Measurements from ENCODE around the gene PTGER1.
"Not testable (repeated sequence)": the region's sequence is repeated elsewhere in the genome, so short reads cannot be mapped to it uniquely, and the experiment has no call there.

Gene PTGER1

DNA sequence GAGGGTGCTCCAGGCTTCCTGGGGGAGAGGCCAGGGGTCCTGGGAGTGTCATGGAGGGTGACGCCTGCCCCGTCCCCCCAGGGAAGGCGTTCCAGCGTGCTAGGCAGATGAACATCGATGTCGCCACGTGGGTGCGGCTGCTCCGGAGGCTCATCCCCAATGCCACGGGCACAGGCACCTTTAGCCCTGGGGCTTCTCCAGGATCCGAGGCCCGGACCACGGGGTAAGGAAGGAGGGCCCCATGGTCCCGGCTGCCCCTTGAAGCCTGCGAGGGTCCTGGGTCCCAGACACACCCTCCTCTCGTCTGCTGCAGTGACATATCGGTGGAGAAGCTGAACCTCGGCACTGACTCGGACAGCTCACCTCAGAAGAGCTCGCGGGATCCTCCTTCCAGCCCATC, 11.4 kb downstream of the PTGER1 start:
- H3K4me3 ChIP-seq: no peak overlapping the region
- H3K27ac ChIP-seq: no peak overlapping the region
- TF ChIP-seq, protein P1, sequence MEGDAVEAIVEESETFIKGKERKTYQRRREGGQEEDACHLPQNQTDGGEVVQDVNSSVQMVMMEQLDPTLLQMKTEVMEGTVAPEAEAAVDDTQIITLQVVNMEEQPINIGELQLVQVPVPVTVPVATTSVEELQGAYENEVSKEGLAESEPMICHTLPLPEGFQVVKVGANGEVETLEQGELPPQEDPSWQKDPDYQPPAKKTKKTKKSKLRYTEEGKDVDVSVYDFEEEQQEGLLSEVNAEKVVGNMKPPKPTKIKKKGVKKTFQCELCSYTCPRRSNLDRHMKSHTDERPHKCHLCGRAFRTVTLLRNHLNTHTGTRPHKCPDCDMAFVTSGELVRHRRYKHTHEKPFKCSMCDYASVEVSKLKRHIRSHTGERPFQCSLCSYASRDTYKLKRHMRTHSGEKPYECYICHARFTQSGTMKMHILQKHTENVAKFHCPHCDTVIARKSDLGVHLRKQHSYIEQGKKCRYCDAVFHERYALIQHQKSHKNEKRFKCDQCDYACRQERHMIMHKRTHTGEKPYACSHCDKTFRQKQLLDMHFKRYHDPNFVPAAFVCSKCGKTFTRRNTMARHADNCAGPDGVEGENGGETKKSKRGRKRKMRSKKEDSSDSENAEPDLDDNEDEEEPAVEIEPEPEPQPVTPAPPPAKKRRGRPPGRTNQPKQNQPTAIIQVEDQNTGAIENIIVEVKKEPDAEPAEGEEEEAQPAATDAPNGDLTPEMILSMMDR (IDR thresholded peaks at IDR 0.05): no peak
- no peak for DNase-seq (ENCODE audit: low spot score)

DNA sequence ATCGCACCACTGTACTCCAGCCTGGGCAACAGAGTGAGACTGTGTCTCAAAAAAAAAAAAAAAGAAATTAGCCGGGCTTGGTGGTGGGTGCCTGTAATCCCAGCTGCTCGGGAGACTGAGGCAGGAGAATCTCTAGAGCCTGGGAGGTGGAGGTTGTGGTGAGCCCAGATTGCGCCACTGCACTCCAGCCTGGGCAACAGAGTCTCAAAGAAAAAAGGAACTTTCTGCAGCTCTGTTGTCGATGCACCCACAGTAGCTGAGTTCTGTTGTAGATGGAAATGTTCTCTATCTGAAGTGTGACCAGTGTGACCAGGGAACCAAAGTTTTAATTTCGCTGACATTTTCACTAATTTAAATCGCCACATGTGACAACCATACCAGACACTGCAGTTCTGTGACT, 12.8 kb downstream of the PTGER1 start:
- H3K27ac ChIP-seq; DNase-seq (ENCODE audit: low spot score); H3K4me3 ChIP-seq: not testable (repeated sequence)

DNA sequence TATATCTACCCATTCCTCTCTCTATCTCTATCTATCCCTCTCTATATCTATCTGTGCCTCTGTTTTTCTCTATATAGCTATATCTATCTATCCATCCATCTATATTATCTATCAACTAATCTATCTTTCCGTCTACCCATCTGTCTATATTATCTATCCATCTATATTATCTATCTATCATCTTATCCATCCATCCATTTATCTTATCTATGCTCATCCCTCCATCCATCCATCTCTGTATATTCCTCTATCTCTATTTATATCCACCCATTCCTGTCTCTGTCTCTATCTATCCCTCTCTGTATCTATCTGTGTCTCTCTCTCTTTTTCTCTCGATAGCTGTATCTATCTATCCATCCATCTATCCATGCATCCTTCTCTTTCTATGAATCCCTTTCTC, 14.2 kb downstream of the PTGER1 start:
- no peak for DNase-seq (ENCODE audit: low spot score)
- Histone ChIP-seq H3K4me3 (no peak overlapping the region), H3K27ac (no peak overlapping the region)
- TF ChIP-seq, protein P1 (IDR thresholded peaks at IDR 0.05): no peak

DNA sequence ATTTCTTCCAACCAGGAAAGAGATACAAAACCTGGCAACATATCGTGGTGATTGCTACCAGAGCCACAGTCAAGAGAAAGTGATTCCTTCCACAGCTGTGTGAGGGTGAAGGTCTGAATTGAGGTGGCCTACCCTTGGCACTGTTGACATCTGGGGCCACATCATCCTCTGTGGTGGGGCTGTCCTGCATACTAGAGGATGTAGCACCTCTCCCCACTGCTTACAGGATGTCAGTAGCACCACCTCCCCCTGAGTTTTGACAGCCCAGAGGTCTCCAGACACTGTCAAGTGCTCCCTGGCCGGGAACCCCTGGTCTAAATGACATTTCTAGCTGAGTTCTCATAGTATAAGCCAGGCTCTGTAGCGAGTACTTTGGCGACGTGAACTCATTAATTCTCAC, 15.5 kb downstream of the PTGER1 start:
- DNase-seq (ENCODE audit: low spot score): no peak
- H3K4me3 ChIP-seq: no peak overlapping the region
- no peak overlapping the region for H3K27ac ChIP-seq
- TF ChIP-seq, protein P1 (IDR thresholded peaks at IDR 0.05): no peak

DNA sequence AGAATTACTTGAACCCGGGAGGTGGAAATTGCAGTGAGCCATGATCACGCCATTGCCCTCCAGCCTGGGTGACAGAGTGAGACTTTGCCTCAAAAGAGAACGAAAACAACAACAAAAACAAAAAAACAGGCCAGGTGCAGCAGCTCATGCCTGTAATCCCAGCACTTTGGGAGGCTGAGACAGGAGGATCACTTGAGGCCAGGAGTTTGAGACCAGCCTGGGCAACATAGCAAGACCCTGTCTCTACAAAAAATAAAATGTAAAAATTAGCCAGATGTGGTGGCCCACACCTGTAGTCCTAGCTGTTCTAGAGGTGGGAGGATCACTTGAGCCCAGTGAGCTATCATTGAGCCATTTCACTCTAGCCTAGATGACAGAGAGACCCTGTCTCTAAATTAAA, 22.9 kb downstream of the PTGER1 start:
- not testable (repeated sequence) for H3K27ac ChIP-seq; DNase-seq (ENCODE audit: low spot score); H3K4me3 ChIP-seq

DNA sequence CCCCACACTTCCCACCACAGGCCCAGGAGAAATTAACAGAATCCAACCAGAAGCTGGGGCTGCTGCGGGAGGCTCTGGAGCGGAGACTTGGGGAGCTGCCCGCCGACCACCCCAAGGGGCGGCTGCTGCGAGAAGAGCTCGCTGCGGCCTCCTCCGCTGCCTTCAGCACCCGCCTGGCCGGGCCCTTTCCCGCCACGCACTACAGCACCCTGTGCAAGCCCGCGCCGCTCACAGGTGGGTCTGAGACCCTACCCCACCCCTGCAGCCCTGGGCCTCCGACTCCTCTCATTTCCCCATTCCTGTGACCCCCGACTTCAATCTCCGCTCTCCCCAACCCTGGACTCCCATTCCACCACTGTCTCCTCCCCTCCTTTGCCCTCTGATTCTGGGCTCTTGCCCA, 24.3 kb downstream of the PTGER1 start:
- Histone ChIP-seq H3K4me3 (no peak overlapping the region), H3K27ac (no peak overlapping the region)
- TF ChIP-seq, protein P1 (IDR thresholded peaks at IDR 0.05): no peak
- no peak for DNase-seq (ENCODE audit: low spot score)

DNA sequence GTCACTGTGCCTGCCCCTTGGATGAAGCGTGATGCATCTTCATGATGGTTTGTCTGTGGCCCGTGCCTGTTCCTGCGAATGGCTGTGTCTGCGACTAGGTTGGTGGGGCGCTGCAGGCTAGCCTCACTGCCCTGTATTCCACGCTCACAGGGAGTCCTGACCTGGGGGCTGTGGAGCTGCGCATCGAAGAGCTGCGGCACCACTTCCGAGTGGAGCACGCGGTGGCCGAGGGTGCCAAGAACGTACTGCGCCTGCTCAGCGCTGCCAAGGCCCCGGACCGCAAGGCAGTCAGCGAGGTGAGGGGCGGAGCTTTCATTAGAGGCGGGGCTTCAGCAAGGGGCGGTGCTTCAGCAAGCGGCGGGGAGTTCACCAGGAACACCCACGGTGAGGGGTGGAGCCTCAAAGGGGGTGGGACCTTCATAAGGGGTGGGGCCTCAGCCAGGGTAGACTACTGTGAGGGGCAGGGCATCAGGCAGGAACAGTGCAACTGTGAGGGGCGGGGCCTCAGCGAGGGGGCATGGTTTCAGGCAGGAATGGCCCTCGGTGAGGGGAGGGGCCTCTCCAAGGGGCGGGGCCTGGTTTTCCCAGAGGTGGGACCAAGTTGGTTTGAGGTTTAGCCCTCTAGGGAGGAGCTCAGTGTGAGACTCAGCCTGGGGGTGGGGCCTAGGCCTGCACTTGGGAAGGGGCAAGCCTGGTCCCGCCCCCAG, 24.8 kb downstream of the PTGER1 start:
- TF ChIP-seq, protein P1 (IDR thresholded peaks at IDR 0.05): no peak
- DNase-seq (ENCODE audit: low spot score): no peak
- Histone ChIP-seq H3K4me3 (no peak overlapping the region), H3K27ac (no peak overlapping the region)

DNA sequence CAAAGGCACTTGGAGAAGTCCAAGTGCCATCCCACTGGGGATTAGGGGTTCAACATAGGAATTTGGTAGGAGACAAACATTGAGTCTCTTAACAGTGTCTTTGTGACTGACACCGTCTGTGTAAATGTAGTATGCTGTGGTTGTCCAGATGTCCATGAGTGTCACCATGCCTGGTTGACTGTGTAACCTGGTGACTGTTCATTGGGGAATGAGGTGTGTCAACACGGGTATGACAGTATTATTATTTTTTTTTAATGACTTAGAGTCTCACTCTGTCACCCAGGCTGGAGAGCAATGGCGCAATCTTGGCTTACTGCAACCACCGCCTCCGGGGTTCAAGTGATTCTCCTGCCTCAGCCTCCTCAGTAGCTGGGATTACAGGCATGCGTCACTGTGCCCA, 25.8 kb downstream of the PTGER1 start:
- no peak for DNase-seq (ENCODE audit: low spot score)
- no peak overlapping the region for H3K27ac ChIP-seq
- TF ChIP-seq, protein P1 (IDR thresholded peaks at IDR 0.05): no peak
- H3K4me3 ChIP-seq: no peak overlapping the region
